ENCODE results near the gene DSTN. TPM values are rescaled to one million over a fixed set of nuclear protein-coding genes. Genes with fewer than 3 reads are reported as not detected.
"Not testable (repeated sequence)": the region's sequence is repeated elsewhere in the genome, so short reads cannot be mapped to it uniquely, and the experiment has no call there.

Gene DSTN
- total and polyA plus RNA-seq, 5 donors = 720 to 929 (median 762) TPM

DNA sequence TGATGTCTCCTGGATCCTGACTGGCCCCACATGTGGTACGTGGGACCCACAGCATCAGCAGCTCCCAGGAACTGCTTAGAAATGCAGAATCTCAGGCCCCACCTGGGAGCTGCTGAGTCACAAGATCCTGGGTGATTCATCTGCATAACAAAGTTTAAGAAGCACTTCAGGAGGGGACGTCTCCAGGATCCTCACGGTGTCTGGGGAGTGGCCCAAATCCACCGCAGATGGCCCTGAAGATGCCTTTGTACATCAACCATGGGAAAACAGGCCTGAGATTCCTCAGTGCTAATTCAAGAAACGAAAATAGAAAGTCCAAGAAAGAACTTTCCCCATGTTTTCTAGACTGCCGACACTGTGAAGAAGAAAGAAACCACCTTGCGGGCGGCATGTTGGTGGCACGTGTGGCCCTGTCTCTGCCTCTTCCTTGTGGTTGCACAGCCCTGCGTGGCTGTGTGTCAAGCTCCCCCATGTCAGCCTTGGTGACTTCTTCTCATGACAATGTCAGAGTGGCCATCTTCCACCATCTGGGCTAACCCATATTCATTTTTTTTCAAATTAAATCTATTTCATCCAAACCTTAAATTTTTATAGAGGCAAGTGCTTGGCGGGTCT lies 86.1 kb downstream of the DSTN start:
- no peak for ATAC-seq
- 84% methylated on average over 11 of the region's 11 CpGs for WGBS
- H3K27me3 ChIP-seq (ENCODE audit: control insufficient read depth, insufficient read depth) = no peaks in the 10 kb centered on the region
- no peaks in the 10 kb centered on the region for H3K9me3 ChIP-seq (ENCODE audit: control insufficient read depth, low read length)
- H3K4me3 ChIP-seq (ENCODE audit: low read length) = no peak overlapping the region
- DNase-seq = peak in 1 of 3 donors; percentile 20
- intact Hi-C loops (cut with DNase I) = loop anchor here in 3 of 4 donors (10.0 kb wide), 1 partner anchor 239 kb away; no protein-coding TSS in a partner anchor
- no peak overlapping the region for H3K27ac ChIP-seq (ENCODE audit: low read length)
- peaks cover 5% of the 10 kb centered on the region for H3K4me1 ChIP-seq (ENCODE audit: control insufficient read depth, insufficient read depth, low read length)

DNA sequence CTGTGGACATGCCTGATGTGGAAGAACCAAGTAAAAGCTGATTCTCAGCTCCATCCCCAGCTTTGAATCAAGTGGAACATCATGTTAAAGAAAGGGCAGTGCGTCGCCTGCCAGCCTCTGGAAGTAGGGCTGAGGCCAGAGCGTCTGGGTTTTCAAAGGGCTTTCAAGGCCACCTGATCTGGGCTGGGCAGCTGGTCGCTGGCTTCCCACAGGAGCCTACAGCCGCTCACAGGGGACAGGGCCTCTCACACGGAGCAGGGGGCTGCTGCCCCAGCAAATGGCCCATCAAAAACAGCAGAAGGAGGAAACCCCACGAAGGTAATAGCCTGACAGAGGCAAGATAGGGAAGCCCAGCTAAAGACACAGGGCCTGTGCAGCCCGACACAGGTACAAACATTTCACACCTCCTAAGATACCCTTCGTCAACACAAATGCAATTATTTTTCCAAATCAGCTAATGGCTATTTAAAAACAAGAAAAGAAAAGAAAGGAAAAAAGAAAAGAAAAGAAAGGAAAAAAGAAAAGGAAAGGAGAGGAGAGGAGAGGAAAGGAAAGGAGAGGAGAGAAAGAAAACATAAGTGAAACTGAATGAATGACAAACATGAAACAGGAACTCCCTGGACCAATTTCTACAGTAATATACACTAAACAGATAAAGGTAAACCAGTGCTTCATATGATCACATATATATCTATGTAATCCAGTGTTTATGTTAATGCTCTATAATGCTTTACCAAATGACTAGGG lies 87.4 kb downstream of the DSTN start:
- no peaks in the 10 kb centered on the region for H3K27me3 ChIP-seq (ENCODE audit: control insufficient read depth, insufficient read depth)
- intact Hi-C loops (cut with DNase I) = loop anchor here in 3 of 4 donors (10.0 kb wide), 1 partner anchor 238 kb away; no protein-coding TSS in a partner anchor
- DNase-seq = peak in 1 of 3 donors; percentile 43
- peaks cover 9% of the 10 kb centered on the region for H3K4me1 ChIP-seq (ENCODE audit: control insufficient read depth, insufficient read depth, low read length)
- ATAC-seq = no peak
- 68% methylated on average over 9 of the region's 9 CpGs for WGBS
- no peak overlapping the region for H3K27ac ChIP-seq (ENCODE audit: low read length)
- no peak overlapping the region for H3K4me3 ChIP-seq (ENCODE audit: low read length)
- no peaks in the 10 kb centered on the region for H3K9me3 ChIP-seq (ENCODE audit: control insufficient read depth, low read length)

DNA sequence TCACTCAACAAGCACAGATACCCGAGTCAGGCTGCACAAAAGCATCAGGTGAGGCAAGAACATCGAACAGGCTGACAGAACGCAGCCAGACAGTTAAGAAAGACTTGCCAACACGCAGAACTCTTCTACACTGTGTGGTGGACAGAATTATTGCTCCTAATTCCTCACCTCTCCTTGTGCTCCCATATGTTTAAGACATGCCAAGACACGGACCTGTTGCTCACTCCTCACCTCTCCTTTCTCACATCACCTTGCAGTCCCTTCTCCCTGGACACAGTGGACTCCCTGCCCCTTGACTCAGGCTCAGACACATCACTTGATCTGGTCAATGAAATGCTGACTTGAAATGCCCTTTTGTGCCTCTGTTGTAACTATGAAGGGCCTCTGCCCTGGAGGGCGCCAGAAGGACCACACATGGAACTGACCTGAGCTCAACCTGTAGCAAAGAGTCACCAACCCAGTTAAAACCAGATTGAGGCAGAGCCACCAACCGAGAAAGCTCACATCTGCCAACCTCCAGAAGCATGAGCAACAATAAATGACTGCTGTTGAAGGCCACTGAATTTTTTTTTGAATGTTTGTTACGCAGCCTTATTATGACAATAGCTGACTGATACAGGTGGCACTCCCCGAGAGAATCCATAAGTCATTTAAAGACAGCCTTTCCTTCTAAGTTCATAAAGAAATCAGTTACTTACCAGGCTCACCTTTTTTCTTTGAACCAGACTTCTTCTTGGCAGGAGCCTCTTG lies 88.2 kb downstream of the DSTN start:
- no peaks in the 10 kb centered on the region for H3K27me3 ChIP-seq (ENCODE audit: control insufficient read depth, insufficient read depth)
- H3K4me3 ChIP-seq (ENCODE audit: low read length) = no peak overlapping the region
- ATAC-seq = no peak
- 93% methylated on average over 9 of the region's 9 CpGs for WGBS
- peaks cover 15% of the 10 kb centered on the region for H3K4me1 ChIP-seq (ENCODE audit: control insufficient read depth, insufficient read depth, low read length)
- H3K9me3 ChIP-seq (ENCODE audit: control insufficient read depth, low read length) = no peaks in the 10 kb centered on the region
- peak in 1 of 3 donors; percentile 6 for DNase-seq
- intact Hi-C loops (cut with DNase I) = loop anchor here in 3 of 4 donors (10.0 kb wide), 1 partner anchor 237 kb away; no protein-coding TSS in a partner anchor
- no peak overlapping the region for H3K27ac ChIP-seq (ENCODE audit: low read length)

DNA sequence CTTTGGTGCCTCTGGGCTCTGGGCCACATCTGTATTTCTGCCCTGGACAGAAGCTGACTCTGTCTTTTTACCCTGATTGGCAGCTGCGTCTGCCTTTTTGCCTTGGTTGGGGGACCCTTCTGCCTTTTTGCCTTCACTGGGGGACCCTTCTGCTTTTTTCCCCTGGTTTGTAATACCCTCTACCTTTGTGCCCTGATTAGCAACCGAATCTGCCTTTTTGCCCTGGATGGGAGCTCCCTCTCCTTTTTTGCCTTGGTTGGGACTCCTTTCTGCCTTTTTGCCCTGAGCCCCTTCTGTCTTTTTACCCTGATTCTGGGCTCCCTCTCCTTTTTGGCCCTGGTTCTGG lies 88.7 kb downstream of the DSTN start:
- peak in 1 of 3 donors; percentile 5 for DNase-seq
- WGBS = 100% methylated on average over 2 of the region's 2 CpGs
- intact Hi-C loops (cut with DNase I) = loop anchor here in 3 of 4 donors (10.0 kb wide), 1 partner anchor 236 kb away; no protein-coding TSS in a partner anchor
- Histone ChIP-seq H3K27me3 (ENCODE audit: control insufficient read depth, insufficient read depth) (no peaks in the 10 kb centered on the region), H3K9me3 (ENCODE audit: control insufficient read depth, low read length) (no peaks in the 10 kb centered on the region), H3K4me1 (ENCODE audit: control insufficient read depth, insufficient read depth, low read length) (peaks cover 15% of the 10 kb centered on the region), H3K4me3 (ENCODE audit: low read length) (no peak overlapping the region), H3K27ac (ENCODE audit: low read length) (no peak overlapping the region)
- no peak for ATAC-seq

DNA sequence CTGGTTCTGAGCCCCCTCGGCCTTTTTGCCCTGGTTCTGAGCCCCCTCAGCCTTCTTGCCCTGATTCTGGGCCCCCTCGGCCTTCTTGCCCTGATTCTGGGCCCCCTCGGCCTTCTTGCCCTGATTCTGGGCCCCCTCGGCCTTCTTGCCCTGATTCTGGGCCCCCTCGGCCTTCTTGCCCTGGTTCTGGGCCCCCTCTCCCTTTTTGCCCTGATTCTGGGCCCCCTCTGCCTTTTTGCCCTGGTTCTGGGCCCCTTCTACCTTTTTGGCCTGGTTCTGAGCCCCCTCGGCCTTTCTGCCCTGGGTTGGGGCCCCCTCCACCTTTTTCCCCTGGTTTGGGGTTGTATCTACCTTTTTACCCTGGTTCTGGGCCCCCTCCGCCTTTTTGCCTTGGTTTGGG lies 89.5 kb downstream of the DSTN start:
- peaks cover 15% of the 10 kb centered on the region for H3K4me1 ChIP-seq (ENCODE audit: control insufficient read depth, insufficient read depth, low read length)
- not testable (repeated sequence) for ATAC-seq; H3K9me3 ChIP-seq (ENCODE audit: control insufficient read depth, low read length); H3K4me3 ChIP-seq (ENCODE audit: low read length); H3K27me3 ChIP-seq (ENCODE audit: control insufficient read depth, insufficient read depth); H3K27ac ChIP-seq (ENCODE audit: low read length)
- peak in 1 of 3 donors; percentile 1 for DNase-seq
- over 99% methylated on average over 7 of the region's 7 CpGs for WGBS
- intact Hi-C loops (cut with DNase I) = loop anchor here in 3 of 4 donors (10.0 kb wide), 1 partner anchor 235 kb away; no protein-coding TSS in a partner anchor

Other genes starting within 250 kb of the DSTN start
- 1 to 10 TPM in 1 of 4 donors, under 1 TPM in 3; 0.64 to 1.8 (median 0.77) TPM for gene BFSP1, start 38.7 kb upstream of the DSTN start, total RNA-seq
- 0.59 TPM for gene BFSP1, start 38.7 kb upstream of the DSTN start, polyA plus RNA-seq
- 100 to 1,000 TPM in 1 of 4 donors, 10 to 100 TPM in 3; 49.8 to 120 (median 57.1) TPM for gene RRBP1, start 112.2 kb downstream of the DSTN start, total RNA-seq
- 38.2 TPM for gene RRBP1, start 112.2 kb downstream of the DSTN start, polyA plus RNA-seq
- gene BANF2, start 129.9 kb downstream of the DSTN start, total RNA-seq = not detected
- not detected for gene BANF2, start 129.9 kb downstream of the DSTN start, polyA plus RNA-seq

Measured in right cardiac atrium (tissue), 5 donors.